HepG2 (cell line): ENCODE results near the gene WDR7. TPM values are rescaled to one million over a fixed set of nuclear protein-coding genes. Genes with fewer than 3 reads are reported as not detected.

Experiments used
- AHR ChIP-seq: IDR thresholded peaks from 2 replicates; pipeline ENCODE4 v1.6.1; 2018; ENCODE audit warnings: missing genetic modification reagents, missing compliant biosample characterization
- CEBPB ChIP-seq: IDR thresholded peaks from 2 replicates; pipeline ENCODE4 v1.6.1; 2011; ENCODE audit warnings: low read depth, low read length, improper control_type of control experiment, borderline replicate concordance
- HNF4G ChIP-seq, 2 experiments: sonication (generic) in 1 of 2; formaldehyde crosslinking in 1 of 2; IDR thresholded peaks; 2 replicates each; pipeline versions ENCODE4 v1.4.0 to v1.6.1; 2011 to 2020; ENCODE audit warnings: borderline replicate concordance in 2 of 2, low read depth in 2 of 2, mild to moderate bottlenecking in 2 of 2, low read length in 1 of 2, missing genetic modification reagents in 1 of 2, moderate library complexity in 1 of 2
- HOMEZ ChIP-seq: IDR thresholded peaks from 2 replicates; pipeline ENCODE4 v1.6.1; 2016; ENCODE audit warnings: low read depth
- NFIC ChIP-seq: IDR thresholded peaks from 2 replicates; pipeline ENCODE4 v1.6.1; 2012; ENCODE audit warnings: mild to moderate bottlenecking, low read length, inconsistent platforms
- NR2F6 ChIP-seq, 2 experiments: IDR thresholded peaks; 2 replicates each; pipeline ENCODE4 v1.6.1; 2016; ENCODE audit warnings: antibody characterized with exemption in 1 of 2, mild to moderate bottlenecking in 1 of 2
- PITX1 ChIP-seq: sonication (generic); formaldehyde crosslinking; IDR thresholded peaks from 2 replicates; pipeline ENCODE4 v1.5.1; 2020; ENCODE audit warnings: mild to moderate bottlenecking, missing genetic modification reagents
- RXRB ChIP-seq: IDR thresholded peaks from 2 replicates; pipeline ENCODE4 v1.6.1; 2016; ENCODE audit warnings: borderline replicate concordance, missing genetic modification reagents, missing compliant biosample characterization
- SMAD9 ChIP-seq: sonication (generic); formaldehyde crosslinking; IDR thresholded peaks from 2 replicates; pipeline ENCODE4 v1.5.1; 2020; ENCODE audit warnings: mild to moderate bottlenecking, missing genetic modification reagents
- SMC3 ChIP-seq: IDR thresholded peaks from 2 replicates; pipeline ENCODE4 v1.6.1; 2011; ENCODE audit warnings: low read length, improper control_type of control experiment
- ZNF30 ChIP-seq: sonication (generic); formaldehyde crosslinking; IDR thresholded peaks from 2 replicates; pipeline ENCODE4 v1.5.0; 2020; ENCODE audit warnings: mild to moderate bottlenecking, missing genetic modification reagents
- ZNF552 ChIP-seq: sonication (generic); formaldehyde crosslinking; IDR thresholded peaks from 2 replicates; pipeline ENCODE4 v1.9.0; 2022; ENCODE audit warnings: missing genetic modification reagents, mild to moderate bottlenecking, borderline replicate concordance
- ZNF576 ChIP-seq: sonication (generic); formaldehyde crosslinking; IDR thresholded peaks from 2 replicates; pipeline ENCODE4 v1.4.0; 2020; ENCODE audit warnings: mild to moderate bottlenecking, missing genetic modification reagents
- ZNF598 ChIP-seq: sonication (generic); formaldehyde crosslinking; IDR thresholded peaks from 2 replicates; pipeline ENCODE4 v1.5.1; 2020; ENCODE audit warnings: mild to moderate bottlenecking, missing genetic modification reagents, borderline replicate concordance
- ZSCAN20 ChIP-seq: sonication (generic); formaldehyde crosslinking; IDR thresholded peaks from 2 replicates; pipeline ENCODE4 v1.4.0; 2020; ENCODE audit warnings: missing genetic modification reagents, mild to moderate bottlenecking, borderline replicate concordance
- polyA plus RNA-seq, 8 experiments: library from polyadenylated mRNA; depleted of rRNA in 3 of 8; stranded (reverse) in 7 of 8; unstranded in 1 of 8; fragments of >200 nt; fragmentation: Illumina TruSeq in 4 of 8; extraction: Trizol in 4 of 8; gene quantifications; 2 replicates each; pipeline versions ENCODE4 v1.2.1 to v1.2.3, GENCODE V29; 2011 to 2016; ENCODE audit warnings: low read depth in 4 of 8, missing spikeins in 1 of 8, mixed read lengths in 1 of 8; ENCODE audit not compliant: insufficient read depth in 1 of 8
- total RNA-seq, 5 experiments: library from RNA; depleted of rRNA; stranded (reverse); fragments of >200 nt; fragmentation: Illumina TruSeq; extraction: Trizol; gene quantifications; 2 replicates each; pipeline ENCODE4 v1.2.3, GENCODE V29; 2016; ENCODE audit warnings: low read depth in 1 of 5
- TF ChIP-seq, protein P1 (sequence below): sonication (generic); formaldehyde crosslinking; conservative IDR thresholded peaks from 2 replicates; pipeline ENCODE4 v1.4.0; 2020; ENCODE audit warnings: mild to moderate bottlenecking, missing genetic modification reagents, moderate library complexity
- TF ChIP-seq, protein P2 (sequence below): IDR thresholded peaks from 2 replicates; pipeline ENCODE4 v1.6.1; 2016
- TF ChIP-seq, protein P3 (sequence below): sonication (generic); formaldehyde crosslinking; IDR thresholded peaks from 2 replicates; pipeline ENCODE4 v1.5.0; 2020; ENCODE audit warnings: missing genetic modification reagents
- TF ChIP-seq, protein P4 (sequence below): IDR thresholded peaks from 2 replicates; pipeline ENCODE4 v1.4.0; 2020; ENCODE audit warnings: mild to moderate bottlenecking, missing genetic modification reagents

The WDR7 gene
- total and polyA plus RNA-seq, 2 of the 13 experiments (the other 11 are each of a cell fraction or from before 2014, with no cell fraction given) = 2.0 to 7.8 TPM

- TF ChIP-seq RXRB = 0 out of 2 replicates have a peak, but pooled peaks have one; percentile 40
- peak; percentile 66 for TF ChIP-seq NR2F6 (IDR thresholded peaks at IDR 0.05)
- TF ChIP-seq NR2F6 (CRISPR knock-in tag; IDR thresholded peaks at IDR 0.05) = peak; percentile 45; the same call in 1 of the 2 replicates
- TF ChIP-seq, protein P1, sequence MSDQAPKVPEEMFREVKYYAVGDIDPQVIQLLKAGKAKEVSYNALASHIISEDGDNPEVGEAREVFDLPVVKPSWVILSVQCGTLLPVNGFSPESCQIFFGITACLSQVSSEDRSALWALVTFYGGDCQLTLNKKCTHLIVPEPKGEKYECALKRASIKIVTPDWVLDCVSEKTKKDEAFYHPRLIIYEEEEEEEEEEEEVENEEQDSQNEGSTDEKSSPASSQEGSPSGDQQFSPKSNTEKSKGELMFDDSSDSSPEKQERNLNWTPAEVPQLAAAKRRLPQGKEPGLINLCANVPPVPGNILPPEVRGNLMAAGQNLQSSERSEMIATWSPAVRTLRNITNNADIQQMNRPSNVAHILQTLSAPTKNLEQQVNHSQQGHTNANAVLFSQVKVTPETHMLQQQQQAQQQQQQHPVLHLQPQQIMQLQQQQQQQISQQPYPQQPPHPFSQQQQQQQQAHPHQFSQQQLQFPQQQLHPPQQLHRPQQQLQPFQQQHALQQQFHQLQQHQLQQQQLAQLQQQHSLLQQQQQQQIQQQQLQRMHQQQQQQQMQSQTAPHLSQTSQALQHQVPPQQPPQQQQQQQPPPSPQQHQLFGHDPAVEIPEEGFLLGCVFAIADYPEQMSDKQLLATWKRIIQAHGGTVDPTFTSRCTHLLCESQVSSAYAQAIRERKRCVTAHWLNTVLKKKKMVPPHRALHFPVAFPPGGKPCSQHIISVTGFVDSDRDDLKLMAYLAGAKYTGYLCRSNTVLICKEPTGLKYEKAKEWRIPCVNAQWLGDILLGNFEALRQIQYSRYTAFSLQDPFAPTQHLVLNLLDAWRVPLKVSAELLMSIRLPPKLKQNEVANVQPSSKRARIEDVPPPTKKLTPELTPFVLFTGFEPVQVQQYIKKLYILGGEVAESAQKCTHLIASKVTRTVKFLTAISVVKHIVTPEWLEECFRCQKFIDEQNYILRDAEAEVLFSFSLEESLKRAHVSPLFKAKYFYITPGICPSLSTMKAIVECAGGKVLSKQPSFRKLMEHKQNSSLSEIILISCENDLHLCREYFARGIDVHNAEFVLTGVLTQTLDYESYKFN = 0 out of 2 replicates have a peak, but pooled peaks have one; percentile 27
- TF ChIP-seq ZNF30 (CRISPR knock-in tag) = no peak
- peak; percentile 36; the same call in 1 of the 2 replicates for TF ChIP-seq HOMEZ (CRISPR knock-in tag)
- TF ChIP-seq PITX1 = 0 out of 2 replicates have a peak, but pooled peaks have one; percentile 14
- TF ChIP-seq, protein P2, sequence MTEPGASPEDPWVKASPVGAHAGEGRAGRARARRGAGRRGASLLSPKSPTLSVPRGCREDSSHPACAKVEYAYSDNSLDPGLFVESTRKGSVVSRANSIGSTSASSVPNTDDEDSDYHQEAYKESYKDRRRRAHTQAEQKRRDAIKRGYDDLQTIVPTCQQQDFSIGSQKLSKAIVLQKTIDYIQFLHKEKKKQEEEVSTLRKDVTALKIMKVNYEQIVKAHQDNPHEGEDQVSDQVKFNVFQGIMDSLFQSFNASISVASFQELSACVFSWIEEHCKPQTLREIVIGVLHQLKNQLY (CRISPR knock-in tag) = no peak
- TF ChIP-seq ZNF576 (CRISPR knock-in tag) = no peak
- TF ChIP-seq SMC3 = no peak
- TF ChIP-seq NFIC = 0 out of 2 replicates have a peak, but pooled peaks have one; percentile 35
- TF ChIP-seq HNF4G (IDR thresholded peaks at IDR 0.05; ENCODE audit: borderline replicate concordance, low read depth, low read length) = peak; percentile 59; the same call in 1 of the 2 replicates
- no peak for TF ChIP-seq HNF4G (CRISPR knock-in tag; IDR thresholded peaks at IDR 0.05; ENCODE audit: borderline replicate concordance, low read depth)
- TF ChIP-seq CEBPB = peak; percentile 48; the same call in 1 of the 2 replicates
- TF ChIP-seq ZSCAN20 (CRISPR knock-in tag) = no peak
- no peak for TF ChIP-seq ZNF598 (CRISPR knock-in tag)
- TF ChIP-seq ZNF552 (CRISPR knock-in tag) = no peak
- TF ChIP-seq, protein P3, sequence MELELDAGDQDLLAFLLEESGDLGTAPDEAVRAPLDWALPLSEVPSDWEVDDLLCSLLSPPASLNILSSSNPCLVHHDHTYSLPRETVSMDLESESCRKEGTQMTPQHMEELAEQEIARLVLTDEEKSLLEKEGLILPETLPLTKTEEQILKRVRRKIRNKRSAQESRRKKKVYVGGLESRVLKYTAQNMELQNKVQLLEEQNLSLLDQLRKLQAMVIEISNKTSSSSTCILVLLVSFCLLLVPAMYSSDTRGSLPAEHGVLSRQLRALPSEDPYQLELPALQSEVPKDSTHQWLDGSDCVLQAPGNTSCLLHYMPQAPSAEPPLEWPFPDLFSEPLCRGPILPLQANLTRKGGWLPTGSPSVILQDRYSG (CRISPR knock-in tag) = no peak
- TF ChIP-seq SMAD9 (CRISPR knock-in tag) = no peak
- TF ChIP-seq AHR = no peak
- TF ChIP-seq, protein P4, sequence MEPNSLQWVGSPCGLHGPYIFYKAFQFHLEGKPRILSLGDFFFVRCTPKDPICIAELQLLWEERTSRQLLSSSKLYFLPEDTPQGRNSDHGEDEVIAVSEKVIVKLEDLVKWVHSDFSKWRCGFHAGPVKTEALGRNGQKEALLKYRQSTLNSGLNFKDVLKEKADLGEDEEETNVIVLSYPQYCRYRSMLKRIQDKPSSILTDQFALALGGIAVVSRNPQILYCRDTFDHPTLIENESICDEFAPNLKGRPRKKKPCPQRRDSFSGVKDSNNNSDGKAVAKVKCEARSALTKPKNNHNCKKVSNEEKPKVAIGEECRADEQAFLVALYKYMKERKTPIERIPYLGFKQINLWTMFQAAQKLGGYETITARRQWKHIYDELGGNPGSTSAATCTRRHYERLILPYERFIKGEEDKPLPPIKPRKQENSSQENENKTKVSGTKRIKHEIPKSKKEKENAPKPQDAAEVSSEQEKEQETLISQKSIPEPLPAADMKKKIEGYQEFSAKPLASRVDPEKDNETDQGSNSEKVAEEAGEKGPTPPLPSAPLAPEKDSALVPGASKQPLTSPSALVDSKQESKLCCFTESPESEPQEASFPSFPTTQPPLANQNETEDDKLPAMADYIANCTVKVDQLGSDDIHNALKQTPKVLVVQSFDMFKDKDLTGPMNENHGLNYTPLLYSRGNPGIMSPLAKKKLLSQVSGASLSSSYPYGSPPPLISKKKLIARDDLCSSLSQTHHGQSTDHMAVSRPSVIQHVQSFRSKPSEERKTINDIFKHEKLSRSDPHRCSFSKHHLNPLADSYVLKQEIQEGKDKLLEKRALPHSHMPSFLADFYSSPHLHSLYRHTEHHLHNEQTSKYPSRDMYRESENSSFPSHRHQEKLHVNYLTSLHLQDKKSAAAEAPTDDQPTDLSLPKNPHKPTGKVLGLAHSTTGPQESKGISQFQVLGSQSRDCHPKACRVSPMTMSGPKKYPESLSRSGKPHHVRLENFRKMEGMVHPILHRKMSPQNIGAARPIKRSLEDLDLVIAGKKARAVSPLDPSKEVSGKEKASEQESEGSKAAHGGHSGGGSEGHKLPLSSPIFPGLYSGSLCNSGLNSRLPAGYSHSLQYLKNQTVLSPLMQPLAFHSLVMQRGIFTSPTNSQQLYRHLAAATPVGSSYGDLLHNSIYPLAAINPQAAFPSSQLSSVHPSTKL = peak; percentile 67
Observed at GRCh38 chr18:56986829-56987228, 335.7 kb downstream of the WDR7 start (continued).
